RKO (cell line): Measurements from ENCODE around the gene DTX3.
"Not testable (repeated sequence)": the region's sequence is repeated elsewhere in the genome, so short reads cannot be mapped to it uniquely, and the experiment has no call there.

ENCODE experiments used
- DNase-seq: peaks from one replicate; pipeline ENCODE4 v3.0.0-alpha.2; 2016; ENCODE audit warnings: low spot score

Gene DTX3

GRCh38 chr12:57632073-57632957 lies 27.7 kb downstream of the DTX3 start:
- DNase-seq = no peak

- DNase-seq = no peak
These were observed 28.6 kb downstream of the DTX3 start, which contains the start of gene B4GALNT1 for GRCh38 chr12:57632958-57633840. Gene B4GALNT1, minus strand, starts transcription at chr12:57633201. Its CDS starts 1,069 bp downstream, at chr12:57632132.

- DNase-seq = not testable (repeated sequence)
These were observed 32.1 kb downstream of the DTX3 start for GRCh38 chr12:57636731-57637130.

- DNase-seq = peak; percentile 47
These were observed 32.7 kb downstream of the DTX3 start for GRCh38 chr12:57637364-57637763.

DNA sequence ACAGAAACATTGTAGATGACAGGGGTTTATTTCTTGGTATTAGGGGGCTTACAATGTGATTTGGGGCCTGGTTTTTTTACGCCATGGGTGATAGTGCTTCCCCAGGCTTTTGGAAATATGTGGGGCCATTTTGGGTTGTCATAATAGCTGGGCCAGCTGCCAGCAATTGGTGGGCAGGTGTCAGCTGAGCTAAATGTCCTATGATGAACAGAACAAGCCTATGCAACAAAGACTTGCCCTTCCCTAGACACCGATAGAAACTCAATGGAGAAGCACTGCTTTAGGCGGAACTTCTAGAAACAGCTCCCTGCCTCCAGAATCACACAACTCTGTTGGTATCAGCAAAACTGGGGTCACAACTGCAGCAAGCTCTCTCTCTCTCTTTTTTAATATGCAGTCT lies 33.5 kb downstream of the DTX3 start:
- DNase-seq = no peak

GRCh38 chr12:57640175-57641042 lies 35.8 kb downstream of the DTX3 start:
- DNase-seq = no peak

DNA sequence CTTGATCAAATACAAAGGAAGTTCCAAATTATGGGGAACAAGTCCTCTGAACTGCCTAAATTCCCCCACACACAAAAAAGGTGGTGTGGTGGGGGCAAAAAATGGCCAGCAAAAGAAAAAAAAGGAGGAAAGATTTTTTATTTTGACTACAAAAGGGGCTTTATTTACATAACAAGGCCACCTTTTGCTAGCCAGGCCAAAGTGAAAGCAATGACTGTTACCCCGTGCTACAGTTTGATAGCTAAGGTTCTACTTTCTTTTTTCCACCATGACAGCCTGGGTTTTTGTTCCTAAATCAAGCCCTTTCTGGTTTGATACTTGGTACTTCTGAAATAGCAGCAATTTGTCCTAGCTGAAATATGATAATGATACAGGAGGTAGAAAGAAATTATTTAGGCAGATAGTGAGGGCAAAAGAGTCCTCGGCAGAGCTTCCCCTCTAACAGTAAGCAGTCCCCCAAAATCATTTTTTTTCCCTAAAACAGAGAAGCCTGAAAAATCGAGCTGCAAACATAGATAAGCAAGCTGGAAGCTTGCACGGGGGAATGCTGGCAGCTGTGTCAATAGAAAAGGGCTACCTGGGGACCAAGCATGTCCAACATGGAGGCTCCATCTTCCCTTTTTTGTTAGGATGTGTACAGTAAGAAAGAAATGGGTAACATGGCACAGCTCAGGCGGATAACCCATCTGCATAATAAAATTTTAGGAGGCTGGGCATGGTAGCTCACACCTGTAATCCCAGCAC lies 37.2 kb downstream of the DTX3 start:
- no peak for DNase-seq

DNA sequence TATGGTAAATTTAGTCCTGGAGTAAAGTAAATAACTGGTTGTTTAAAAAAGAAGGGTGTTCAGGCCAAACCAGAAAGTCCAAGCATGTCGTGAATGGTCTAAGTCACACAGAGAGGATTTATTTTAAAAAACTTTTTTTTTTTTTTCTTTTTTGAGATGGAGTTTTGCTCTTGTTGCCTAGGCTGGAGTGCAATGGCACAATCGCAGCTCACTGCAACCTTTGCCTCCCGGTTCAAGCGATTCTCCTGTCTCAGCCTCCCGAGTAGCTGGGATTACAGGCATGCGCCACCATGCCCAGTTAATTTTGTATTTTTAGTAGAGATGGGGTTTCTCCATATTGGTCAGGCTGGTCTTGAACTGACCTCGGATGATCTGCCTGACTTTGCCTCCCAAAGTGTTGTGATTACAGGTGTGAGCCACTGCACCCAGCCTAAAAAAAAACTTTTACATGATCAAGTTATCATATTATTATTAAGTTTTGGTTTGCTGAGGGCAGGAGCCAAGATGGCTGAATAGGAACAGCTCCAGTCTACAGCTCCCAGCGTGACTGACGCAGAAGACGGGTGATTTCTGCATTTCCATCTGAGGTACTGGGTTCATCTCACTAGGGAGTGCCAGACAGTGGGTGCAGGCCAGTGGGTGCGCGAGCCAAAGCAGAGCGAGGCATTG lies 41.5 kb downstream of the DTX3 start:
- peak; percentile 43 for DNase-seq

DNA sequence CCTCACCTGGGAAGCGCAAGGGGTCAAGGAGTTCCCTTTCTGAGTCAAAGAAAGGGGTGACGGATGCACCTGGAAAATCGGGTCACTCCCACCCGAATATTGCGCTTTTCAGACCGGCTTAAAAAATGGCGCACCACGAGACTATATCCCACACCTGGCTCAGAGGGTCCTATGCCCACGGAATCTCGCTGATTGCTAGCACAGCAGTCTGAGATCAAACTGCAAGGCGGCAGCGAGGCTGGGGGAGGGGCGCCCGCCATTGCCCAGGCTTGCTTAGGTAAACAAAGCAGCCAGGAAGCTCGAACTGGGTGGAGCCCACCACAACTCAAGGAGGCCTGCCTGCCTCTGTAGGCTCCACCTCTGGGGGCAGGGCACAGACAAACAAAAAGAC lies 42.0 kb downstream of the DTX3 start:
- not testable (repeated sequence) for DNase-seq

- no peak for DNase-seq
These were observed 49.4 kb downstream of the DTX3 start for GRCh38 chr12:57654042-57654441.

DNA sequence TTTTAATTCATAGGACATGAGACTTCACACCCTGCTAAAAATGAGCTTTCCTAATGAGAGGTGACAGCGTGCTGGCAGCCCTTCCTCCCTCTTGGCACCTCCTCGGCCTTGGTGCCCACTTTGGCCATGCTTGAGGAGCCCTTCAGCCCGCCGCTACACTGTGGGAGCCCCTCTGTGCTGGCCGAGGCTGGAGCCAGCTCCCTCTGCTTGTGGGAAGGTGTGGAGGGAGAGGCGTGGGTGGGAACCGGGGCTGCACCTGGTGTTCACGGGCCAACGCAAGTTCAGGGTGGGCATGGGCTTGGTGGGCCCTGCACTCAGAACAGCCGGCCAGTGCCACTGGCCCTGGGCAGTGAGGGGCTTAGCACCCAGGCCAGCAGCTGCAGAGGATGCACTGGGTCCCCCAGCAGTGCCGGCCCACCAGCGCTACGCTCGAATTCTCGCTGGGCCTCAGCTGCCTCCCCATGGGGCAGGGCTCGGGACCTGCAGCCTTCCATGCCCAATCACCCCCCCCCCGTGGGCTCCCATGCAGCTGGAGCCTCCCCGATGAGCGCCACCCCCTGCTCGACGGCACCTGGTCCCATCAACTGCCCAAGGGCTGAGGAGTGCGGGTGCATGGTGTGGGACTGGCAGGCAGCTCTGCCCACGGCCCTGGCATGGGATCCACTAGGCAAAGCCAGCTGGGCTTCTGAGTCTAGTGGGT lies 51.1 kb downstream of the DTX3 start:
- DNase-seq = no peak

DNA sequence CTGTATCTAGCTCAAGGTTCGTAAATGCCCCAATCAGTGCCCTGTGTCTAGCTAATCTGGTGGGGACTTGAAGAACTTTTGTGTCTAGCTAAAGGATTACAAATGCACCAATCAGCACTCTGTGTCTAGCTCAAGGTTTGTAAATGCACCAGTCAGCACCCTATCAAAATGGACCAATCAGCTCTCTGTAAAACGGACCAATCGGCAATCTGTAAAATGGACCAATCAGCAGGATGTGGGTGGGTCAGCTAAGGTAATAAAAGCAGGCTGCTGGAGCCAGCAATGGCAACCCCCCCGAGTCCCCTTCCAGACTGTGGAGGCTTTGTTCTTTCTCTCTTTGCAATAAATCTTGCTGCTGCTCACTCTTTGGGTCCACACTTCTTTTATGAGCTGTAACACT lies 51.8 kb downstream of the DTX3 start:
- DNase-seq = not testable (repeated sequence)

GRCh38 chr12:57657744-57658143 lies 53.1 kb downstream of the DTX3 start:
- no peak for DNase-seq

- no peak for DNase-seq
These were observed 54.3 kb downstream of the DTX3 start for GRCh38 chr12:57658890-57659289.
